Islet precursor cell (in vitro differentiated cells): ENCODE data around the gene IFNL3.
"Not testable (repeated sequence)": the region's sequence is repeated elsewhere in the genome, so short reads cannot be mapped to it uniquely, and the experiment has no call there.

Experiments
- DNase-seq: peaks from one replicate; pipeline ENCODE4 v3.0.0-alpha.2; 2018

IFNL3 gene

GRCh38 chr19:39252458-39252857 lies 7.7 kb upstream of the IFNL3 start:
- no peak for DNase-seq

GRCh38 chr19:39251846-39252245 lies 7.0 kb upstream of the IFNL3 start:
- DNase-seq, result no peak

DNA sequence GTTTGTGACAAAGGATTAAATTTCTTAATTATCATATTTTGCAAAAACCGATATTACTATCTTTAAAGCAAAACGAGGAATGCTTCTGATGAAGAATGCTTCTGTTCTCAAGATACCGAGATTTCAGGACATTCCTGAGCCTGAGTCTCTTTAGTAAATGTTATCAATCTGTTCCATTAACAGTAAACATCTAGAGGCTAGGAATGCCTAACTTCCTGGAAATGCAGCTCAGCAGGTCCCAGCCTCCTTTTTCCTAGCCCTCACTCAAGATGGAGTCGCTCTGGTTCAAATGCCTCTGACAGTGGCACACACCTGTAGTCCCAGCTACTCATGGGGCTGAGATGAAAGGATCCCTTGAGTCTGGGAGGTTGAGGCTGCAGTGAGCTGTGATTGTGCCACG lies 6.3 kb upstream of the IFNL3 start:
- DNase-seq, result no peak

- DNase-seq, result no peak
Measured at GRCh38 chr19:39248806-39249205, 4.0 kb upstream of the IFNL3 start, which contains the start of gene IFNL4. IFNL4 (minus strand) TSS chr19:39248856.

- peak; percentile 63 for DNase-seq
Measured at GRCh38 chr19:39247701-39248664, 3.2 kb upstream of the IFNL3 start.

GRCh38 chr19:39246951-39247669 lies 2.3 kb upstream of the IFNL3 start:
- DNase-seq, result peak; percentile 63

DNA sequence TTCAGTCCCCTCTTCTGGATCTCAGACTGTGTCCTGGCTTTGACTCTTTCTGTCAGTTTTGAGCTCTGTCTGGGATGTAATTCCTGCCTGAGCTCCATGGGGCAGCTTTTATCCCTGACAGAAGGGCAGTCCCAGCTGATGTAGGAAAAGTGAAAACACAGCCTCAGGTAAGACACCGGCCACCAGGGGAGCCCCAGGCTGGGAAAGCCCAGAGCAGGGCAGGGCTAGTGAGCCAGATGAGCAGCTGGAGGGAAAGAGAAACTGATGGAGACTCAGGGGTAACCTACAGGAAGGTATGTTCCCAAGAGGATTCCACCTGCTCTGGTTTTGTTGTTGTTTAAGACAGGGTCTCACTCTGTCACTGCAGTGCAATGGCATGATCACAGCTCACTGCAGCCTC lies 360 bp upstream of the IFNL3 start:
- DNase-seq, result not testable (repeated sequence)

DNA sequence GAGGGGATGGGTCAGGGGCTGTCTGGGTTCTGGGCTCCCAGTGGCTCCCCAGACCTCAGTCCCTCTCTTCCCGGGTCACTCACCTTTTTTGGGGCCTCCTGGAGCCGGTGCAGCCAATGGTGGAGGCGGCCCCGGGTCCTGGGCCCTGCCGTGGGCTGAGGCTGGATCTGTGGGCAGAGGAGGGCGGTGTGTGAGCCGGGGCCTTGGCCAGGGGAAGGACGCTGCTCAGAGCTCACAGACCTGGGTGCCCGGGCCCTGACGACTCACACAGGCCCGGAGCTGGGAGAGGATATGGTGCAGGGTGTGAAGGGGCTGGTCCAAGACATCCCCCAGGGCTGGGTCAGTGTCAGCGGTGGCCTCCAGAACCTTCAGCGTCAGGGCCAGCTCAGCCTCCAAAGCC lies 1.1 kb downstream of the IFNL3 start:
- not testable (repeated sequence) for DNase-seq

GRCh38 chr19:39240421-39240820 lies 4.4 kb downstream of the IFNL3 start:
- no peak for DNase-seq

DNA sequence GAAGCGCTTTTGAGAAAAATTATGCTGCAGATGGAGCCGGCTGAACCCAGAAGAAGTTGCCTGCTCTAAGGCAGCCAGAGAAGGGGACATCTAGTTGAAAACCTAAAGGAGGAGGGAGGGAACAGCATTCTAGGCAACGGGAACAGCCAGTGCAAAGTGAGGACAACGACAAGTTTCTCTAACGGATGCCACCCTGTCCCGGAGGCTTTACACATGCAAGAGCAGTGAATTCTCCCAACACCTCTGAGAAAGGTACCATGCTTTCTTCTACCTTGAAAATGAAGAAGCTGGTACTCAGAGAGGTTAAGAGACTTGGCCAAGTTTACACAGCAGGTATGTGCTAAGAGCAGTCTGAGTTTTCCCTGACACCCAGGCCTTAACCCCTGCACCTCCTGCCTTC lies 5.9 kb downstream of the IFNL3 start:
- DNase-seq, result no peak

DNA sequence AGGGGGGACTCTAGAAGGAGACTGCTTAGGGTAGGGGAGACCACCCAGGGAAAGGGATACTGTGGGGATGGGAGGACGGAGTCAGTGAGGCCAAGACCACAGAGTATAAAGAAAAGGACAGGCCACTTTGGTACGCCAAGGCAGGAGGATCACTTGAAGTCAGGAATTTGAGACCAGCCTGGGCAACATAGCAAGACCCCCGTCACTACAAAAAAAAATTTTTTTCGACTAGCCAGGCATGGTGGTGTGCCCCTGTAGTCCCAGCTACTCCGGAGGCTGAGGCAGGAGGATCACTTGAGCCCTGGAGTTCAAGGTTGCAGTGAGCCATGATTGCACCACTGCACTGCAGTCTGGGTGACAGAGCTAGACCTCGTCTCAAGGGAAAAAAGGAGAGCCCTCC lies 6.6 kb downstream of the IFNL3 start:
- no peak for DNase-seq

GRCh38 chr19:39237200-39238184 lies 7.3 kb downstream of the IFNL3 start:
- DNase-seq, result peak; percentile 78

DNA sequence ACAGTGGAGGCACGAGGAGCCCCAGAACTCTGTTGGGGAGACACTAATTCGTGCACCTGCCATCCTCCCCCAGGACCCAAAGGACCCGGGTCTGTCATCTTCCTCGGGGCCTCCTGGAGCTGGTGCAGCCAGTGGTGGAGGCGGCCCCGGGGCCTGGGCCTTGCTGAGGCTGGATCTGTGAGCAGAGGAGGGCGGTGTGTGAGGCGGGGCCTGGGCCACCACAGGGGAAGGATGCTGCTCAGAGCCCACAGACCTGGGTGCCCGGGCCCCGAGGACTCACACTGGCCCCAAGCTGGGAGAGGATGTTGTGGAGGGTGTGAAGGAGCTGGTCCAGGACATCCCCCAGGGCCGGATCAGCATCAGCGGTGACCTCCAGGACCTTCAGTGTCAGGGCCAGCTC lies 8.3 kb downstream of the IFNL3 start:
- no peak for DNase-seq

- no peak for DNase-seq
Measured at GRCh38 chr19:39232708-39233107, 12.1 kb downstream of the IFNL3 start.

DNA sequence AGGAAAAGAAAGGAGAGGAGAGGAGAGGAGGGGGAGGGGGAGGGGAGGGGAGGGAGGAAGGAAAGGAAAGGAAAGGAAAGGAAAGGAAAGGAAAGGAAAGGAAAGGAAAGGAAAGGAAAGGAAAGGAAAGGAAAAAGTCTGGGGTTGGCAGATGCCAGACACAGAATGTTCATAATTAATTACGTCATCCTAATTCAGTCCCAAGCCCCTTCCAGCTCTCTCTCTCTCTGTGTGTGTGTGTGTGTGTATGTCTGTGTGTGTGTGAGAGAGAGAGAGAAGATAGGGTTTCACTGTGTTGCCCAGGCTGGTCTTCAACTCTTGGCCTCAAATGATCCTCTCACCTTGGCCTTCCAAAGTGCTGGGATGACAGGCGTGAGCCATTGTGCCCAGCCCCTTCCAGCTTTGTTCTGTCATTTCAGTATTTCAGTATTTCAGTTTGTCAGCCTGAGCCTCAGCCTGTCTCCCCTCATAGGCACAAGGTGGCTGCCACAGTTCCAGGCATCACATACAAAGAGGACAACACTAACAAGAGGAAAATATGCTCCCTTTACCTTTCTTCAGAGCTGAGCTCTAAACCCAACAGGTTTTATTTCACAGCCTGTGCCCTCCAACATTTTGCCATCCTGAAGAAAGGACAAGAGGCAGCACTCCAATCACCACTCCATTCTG lies 14.6 kb downstream of the IFNL3 start:
- DNase-seq, result no peak

GRCh38 chr19:39224910-39225309 lies 19.9 kb downstream of the IFNL3 start:
- DNase-seq, result no peak

- peak; percentile 67 for DNase-seq
Measured at GRCh38 chr19:39223703-39224279, 21.0 kb downstream of the IFNL3 start.

- DNase-seq, result not testable (repeated sequence)
Measured at GRCh38 chr19:39219108-39219507, 25.7 kb downstream of the IFNL3 start.

GRCh38 chr19:39218230-39219007 lies 26.4 kb downstream of the IFNL3 start:
- no peak for DNase-seq

DNA sequence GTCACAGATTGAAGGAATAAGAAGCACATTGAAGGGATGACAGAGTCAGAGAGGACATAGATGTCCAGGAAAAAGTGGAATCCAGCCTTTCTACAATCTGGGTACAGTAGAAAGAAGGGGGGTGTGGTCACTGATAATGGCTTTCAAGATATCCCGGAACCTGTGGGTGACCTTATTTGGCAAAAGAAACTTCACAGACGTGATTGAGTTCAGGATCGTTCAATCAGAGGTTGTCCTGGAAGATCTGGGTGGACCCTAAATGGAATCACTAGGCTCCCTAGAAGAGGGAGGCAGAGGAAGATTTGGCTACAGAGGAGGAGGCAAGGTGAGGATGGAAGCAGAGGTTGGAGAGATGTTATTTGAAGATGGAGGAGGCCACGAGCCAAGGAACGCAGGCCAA lies 27.7 kb downstream of the IFNL3 start:
- DNase-seq, result no peak

DNA sequence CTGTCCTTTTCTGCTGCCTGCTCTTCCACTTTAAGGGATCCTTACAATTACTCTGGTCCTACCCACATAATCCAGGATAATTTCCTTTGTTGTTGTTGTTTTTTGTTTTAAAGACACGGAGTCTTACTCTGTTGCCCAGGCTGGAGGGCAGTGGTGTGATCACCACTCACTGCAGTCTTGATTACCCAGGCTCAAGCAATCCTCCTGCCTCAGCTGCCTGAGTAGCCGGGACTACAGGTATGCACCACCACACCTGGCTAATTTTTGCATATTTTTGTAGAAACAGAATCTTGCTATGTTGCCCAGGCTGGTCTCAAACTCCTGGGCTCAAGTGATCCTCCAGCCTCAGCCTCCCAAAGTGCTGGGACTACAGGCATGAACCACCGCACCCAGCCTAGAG lies 29.5 kb downstream of the IFNL3 start:
- DNase-seq, result not testable (repeated sequence)
